Spinal cord (tissue), 10 donors: ENCODE data around the gene NEUROG2. TPM values are rescaled to one million over a fixed set of nuclear protein-coding genes. Genes with fewer than 3 reads are reported as not detected.
A peak's percentile ranks its signal among the peaks of the same experiment; 100 is the strongest.
"Not testable (repeated sequence)": the region's sequence is repeated elsewhere in the genome, so short reads cannot be mapped to it uniquely, and the experiment has no call there.

Source experiments
- DNase-seq, 6 donors: peaks; one replicate each; pipeline versions ENCODE4 v3.0.0 to v3.0.0-alpha.2; 2013 to 2015; ENCODE audit warnings: low spot score in 6 of 6, low read depth in 4 of 6
- H3K27ac ChIP-seq: one replicate; pipeline ENCODE4 v1.5.1; 2013; ENCODE audit warnings: low read depth, low read length, control low read depth
- H3K27me3 ChIP-seq: one replicate; pipeline ENCODE4 v1.6.1; 2013; ENCODE audit warnings: low read length; ENCODE audit not compliant: control insufficient read depth, insufficient read depth
- H3K36me3 ChIP-seq: one replicate; pipeline ENCODE4 v1.6.1; 2013; ENCODE audit warnings: low read length; ENCODE audit not compliant: control insufficient read depth, insufficient read depth
- H3K4me1 ChIP-seq: one replicate; pipeline ENCODE4 v1.6.1; 2013; ENCODE audit warnings: low read length; ENCODE audit not compliant: control insufficient read depth, insufficient read depth
- H3K4me3 ChIP-seq: one replicate; pipeline ENCODE4 v1.5.1; 2013; ENCODE audit warnings: low read depth, low read length, control low read depth
- H3K9me3 ChIP-seq: one replicate; pipeline ENCODE4 v1.6.1; 2013; ENCODE audit warnings: low read length; ENCODE audit not compliant: control insufficient read depth, insufficient read depth
- WGBS: methylation state at CpG from one replicate; pipeline ENCODE4 v1.1.5; 2013; ENCODE audit warnings: missing lambda C conversion rate; ENCODE audit not compliant: insufficient coverage; 5-methylcytosine and 5-hydroxymethylcytosine counted together
- polyA plus RNA-seq, 2 donors: library from polyadenylated mRNA; unstranded; fragments of 120-200 nt; gene quantifications; one replicate each; pipeline ENCODE4 v1.2.1, GENCODE V29; 2013; ENCODE audit not compliant: insufficient read length in 2 of 2
- total RNA-seq, 2 donors: library from RNA; depleted of rRNA in 1 of 2; stranded (reverse); fragments of 120-200 nt in 1 of 2; fragments of >200 nt in 1 of 2; gene quantifications; one replicate each; pipeline versions ENCODE4 v1.2.3 to v1.2.4, GENCODE V29; 2013 to 2014
- donor health status: healthy.

NEUROG2 gene
- total and polyA plus RNA-seq, 4 donors: 0.79 to 1.3 (median 1.1) TPM

GRCh38 chr4:112522431-112522830 is 6.5 kb upstream of the NEUROG2 start:
- peak in 1 of 6 donors; percentile 10 for DNase-seq
- H3K27ac ChIP-seq, H3K36me3 ChIP-seq, H3K9me3 ChIP-seq, H3K4me3 ChIP-seq: not testable (repeated sequence)
- Histone ChIP-seq H3K27me3 (peaks cover 92% of the 10 kb centered on the region), H3K4me1 (peaks cover 23% of the 10 kb centered on the region)
- WGBS: 34% methylated on average over 5 of the region's 17 CpGs

- Histone ChIP-seq H3K4me1 (peaks cover 34% of the 10 kb centered on the region), H3K36me3 (no peaks in the 10 kb centered on the region), H3K27me3 (peaks cover 95% of the 10 kb centered on the region), H3K27ac (no peak overlapping the region), H3K9me3 (no peaks in the 10 kb centered on the region), H3K4me3 (no peak overlapping the region)
- 5% methylated on average over 24 of the region's 30 CpGs for WGBS
- peak in 2 of 6 donors; percentile 23 to 46 for DNase-seq
Observed at GRCh38 chr4:112521123-112522023, 5.4 kb upstream of the NEUROG2 start.

DNA sequence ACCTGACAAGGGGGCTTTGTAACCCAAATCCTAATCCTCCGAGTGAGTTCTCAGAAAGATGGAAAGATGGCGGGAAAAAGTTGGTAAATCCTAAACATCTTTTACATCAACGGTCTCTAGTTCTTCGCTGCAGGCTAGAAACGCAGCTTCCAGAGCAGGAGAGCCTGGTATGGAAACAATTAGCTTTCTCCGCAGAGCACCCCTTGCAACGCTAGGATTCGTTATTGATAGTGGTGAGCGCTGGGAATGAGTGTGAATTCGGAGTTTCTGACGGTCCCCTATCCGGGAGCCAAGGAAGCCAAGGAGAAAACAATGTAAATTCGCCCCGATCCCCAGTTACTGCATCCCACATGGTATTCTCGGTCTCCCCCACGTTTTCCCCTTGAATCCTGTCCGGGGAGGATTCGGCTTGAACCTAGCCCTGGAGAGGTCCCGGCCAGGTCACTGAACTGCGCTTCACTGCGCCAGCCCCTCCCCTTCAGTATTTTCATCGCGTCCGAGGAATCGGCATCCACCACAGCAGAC is 4.7 kb upstream of the NEUROG2 start:
- H3K4me3 ChIP-seq: no peak overlapping the region
- H3K9me3 ChIP-seq: no peaks in the 10 kb centered on the region
- H3K36me3 ChIP-seq: no peaks in the 10 kb centered on the region
- 3% methylated on average over 17 of the region's 25 CpGs for WGBS
- peak in 1 of 6 donors; percentile 38 for DNase-seq
- H3K4me1 ChIP-seq: peaks cover 41% of the 10 kb centered on the region
- peaks cover 96% of the 10 kb centered on the region for H3K27me3 ChIP-seq
- H3K27ac ChIP-seq: no peak overlapping the region

DNA sequence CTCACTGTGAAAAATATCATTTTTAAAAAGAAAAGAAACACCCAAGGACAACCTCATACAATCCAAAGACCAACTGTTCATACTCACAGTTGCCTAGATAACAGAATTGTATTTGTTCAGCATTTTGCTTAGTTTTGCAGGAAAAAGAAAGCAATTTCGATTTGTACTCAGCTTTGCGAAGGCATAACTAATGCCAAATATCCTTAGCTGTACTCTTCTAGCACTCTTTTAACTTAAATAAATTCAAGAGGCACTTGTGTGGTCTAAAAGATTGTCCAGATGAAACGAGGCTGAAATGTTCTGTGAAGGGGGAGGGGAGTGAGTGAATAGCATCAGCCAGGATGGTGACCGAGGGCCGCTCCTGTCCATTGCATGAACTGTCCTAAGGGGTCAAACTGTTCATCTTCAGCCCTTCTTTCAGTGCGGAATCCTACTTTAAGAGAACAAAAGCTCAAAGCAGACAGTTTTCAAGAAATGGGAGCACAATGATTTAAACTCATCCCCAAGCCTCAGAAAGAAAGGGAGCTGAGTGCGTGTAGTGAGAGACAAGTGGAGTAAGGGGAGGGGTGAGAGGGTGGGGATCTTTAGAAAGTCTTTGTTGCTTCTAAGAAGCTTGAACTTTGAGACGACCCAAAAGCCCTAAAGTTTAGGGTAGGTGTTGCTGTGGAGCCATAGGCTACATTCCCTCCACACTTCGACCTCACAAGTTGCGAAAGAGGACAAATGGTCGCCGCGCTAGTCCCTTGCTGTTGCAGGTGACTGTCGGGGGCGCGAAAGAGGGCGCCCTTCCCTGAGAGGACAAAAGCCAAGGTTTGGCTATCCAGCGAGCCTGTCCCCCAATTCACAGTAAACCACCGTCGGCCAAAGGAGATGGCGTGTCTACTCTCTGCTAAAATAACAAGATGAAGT is 4.0 kb upstream of the NEUROG2 start:
- Histone ChIP-seq H3K27ac (no peak overlapping the region), H3K9me3 (no peaks in the 10 kb centered on the region), H3K36me3 (no peaks in the 10 kb centered on the region), H3K27me3 (peaks cover 96% of the 10 kb centered on the region), H3K4me1 (peaks cover 48% of the 10 kb centered on the region), H3K4me3 (no peak overlapping the region)
- 7% methylated on average over 12 of the region's 21 CpGs for WGBS
- DNase-seq: peak in 2 of 6 donors; percentile 25 to 28

DNA sequence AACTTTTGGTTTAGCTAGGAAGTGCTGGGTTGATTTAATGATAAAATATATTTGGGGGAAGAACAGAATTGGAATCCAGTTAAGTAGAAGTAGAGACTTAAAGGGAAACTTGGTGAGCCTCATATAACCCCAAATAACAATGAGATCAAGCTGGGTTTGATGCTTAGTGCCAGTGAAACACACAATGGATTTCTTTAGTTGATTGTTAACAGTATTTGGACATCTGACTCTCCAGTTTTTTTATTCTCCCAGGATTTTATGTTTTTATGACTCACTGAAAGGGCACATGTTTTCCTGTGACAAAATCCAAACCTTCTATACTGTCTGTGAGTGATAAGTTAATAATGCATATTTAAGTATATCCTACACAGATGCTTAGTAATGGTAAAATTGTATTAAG is 2.7 kb upstream of the NEUROG2 start:
- Histone ChIP-seq H3K9me3 (no peaks in the 10 kb centered on the region), H3K4me3 (no peak overlapping the region), H3K36me3 (no peaks in the 10 kb centered on the region), H3K27ac (no peak overlapping the region), H3K4me1 (peaks cover 51% of the 10 kb centered on the region), H3K27me3 (peaks cover 98% of the 10 kb centered on the region)
- no peak for DNase-seq

DNA sequence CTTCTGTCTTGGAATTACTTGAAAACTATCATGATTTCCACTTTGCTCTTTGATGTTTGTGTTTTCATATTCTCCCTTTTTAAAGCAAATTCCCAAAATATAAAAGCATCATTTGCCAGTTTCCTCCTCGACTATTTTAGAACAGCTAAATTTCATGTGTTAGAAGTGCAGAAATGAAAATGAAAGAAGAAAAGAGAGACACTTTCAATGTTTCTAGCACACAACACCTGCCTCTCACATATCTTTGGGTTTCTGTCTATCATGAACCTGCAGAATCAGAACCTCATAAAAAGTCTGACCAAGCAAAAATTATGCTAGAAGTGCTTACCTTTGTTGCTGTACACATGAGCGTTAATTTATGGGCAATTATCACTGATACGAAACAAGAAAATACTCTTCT is 1.9 kb upstream of the NEUROG2 start:
- H3K27me3 ChIP-seq: peaks cover 96% of the 10 kb centered on the region
- peaks cover 48% of the 10 kb centered on the region for H3K4me1 ChIP-seq
- H3K36me3 ChIP-seq: no peaks in the 10 kb centered on the region
- WGBS: no CpG with 5 or more reads among the region's 3 CpGs
- H3K4me3 ChIP-seq: no peak overlapping the region
- DNase-seq: no peak
- no peak overlapping the region for H3K27ac ChIP-seq
- no peaks in the 10 kb centered on the region for H3K9me3 ChIP-seq

- H3K27ac ChIP-seq: no peak overlapping the region
- peak overlapping the region; percentile 68 for H3K4me3 ChIP-seq
- no peaks in the 10 kb centered on the region for H3K9me3 ChIP-seq
- H3K36me3 ChIP-seq: no peaks in the 10 kb centered on the region
- WGBS: 3% methylated on average over 10 of the region's 20 CpGs
- peaks cover 96% of the 10 kb centered on the region for H3K27me3 ChIP-seq
- peak in 1 of 6 donors; percentile 53 for DNase-seq
- H3K4me1 ChIP-seq: peaks cover 44% of the 10 kb centered on the region
Observed at GRCh38 chr4:112517067-112517634, 1.2 kb upstream of the NEUROG2 start.

- Histone ChIP-seq H3K4me1 (peaks cover 44% of the 10 kb centered on the region), H3K27me3 (peaks cover 96% of the 10 kb centered on the region), H3K27ac (no peak overlapping the region), H3K36me3 (no peaks in the 10 kb centered on the region), H3K4me3 (peak overlapping the region; percentile 68), H3K9me3 (no peaks in the 10 kb centered on the region)
- under 1% methylated on average over 55 of the region's 55 CpGs for WGBS
- DNase-seq: peak in 1 of 6 donors; percentile 89
Observed at GRCh38 chr4:112516471-112517066, 589 bp upstream of the NEUROG2 start.
